HEK293T (cell line): ENCODE data around the gene PDE1A.
A peak's percentile ranks its signal among the peaks of the same experiment; 100 is the strongest.

Source experiments
- CTCF ChIA-PET: fragments of 350-600 bp; formaldehyde crosslinking; extraction: SDS; loops from one replicate; lab custom pipeline; 2021; ENCODE audit warnings: antibody characterized with exemption, inconsistent platforms; lab: Yijun Ruan, JAX
- POLR2A ChIA-PET: fragments of 350-600 bp; formaldehyde crosslinking; extraction: SDS; loops from one replicate; lab custom pipeline; 2020; ENCODE audit warnings: antibody characterized with exemption, inconsistent platforms; lab: Yijun Ruan, JAX
- DNase-seq: peaks from one replicate; pipeline ENCODE4 v3.0.0; 2012; ENCODE audit warnings: mixed read lengths; ENCODE audit errors: extremely low spot score
- ARNT ChIP-seq: fragments of 450-650 bp; IDR thresholded peaks from 2 replicates; pipeline ENCODE4 v1.6.1; 2017; ENCODE audit warnings: mild to moderate bottlenecking
- BHLHE40 ChIP-seq: fragments of 450-650 bp; IDR thresholded peaks from 2 replicates; pipeline ENCODE4 v1.6.1; 2016; ENCODE audit warnings: mild to moderate bottlenecking, moderate library complexity, borderline replicate concordance
- CTBP1 ChIP-seq: fragments of 450-650 bp; IDR thresholded peaks from 2 replicates; pipeline ENCODE4 v1.6.1; 2016; ENCODE audit warnings: borderline replicate concordance
- ELF4 ChIP-seq: fragments of 450-650 bp; IDR thresholded peaks from 2 replicates; pipeline ENCODE4 v1.6.1; 2017; ENCODE audit warnings: antibody characterized with exemption
- FOXA1 ChIP-seq: fragments of 450-650 bp; IDR thresholded peaks from 2 replicates; pipeline ENCODE4 v1.6.1; 2016; ENCODE audit warnings: mild to moderate bottlenecking
- FOXK2 ChIP-seq: fragments of 450-650 bp; IDR thresholded peaks from 2 replicates; pipeline ENCODE4 v1.6.1; 2016; ENCODE audit warnings: mild to moderate bottlenecking
- FOXM1 ChIP-seq: fragments of 450-650 bp; IDR thresholded peaks from 2 replicates; pipeline ENCODE4 v1.6.1; 2017; ENCODE audit warnings: mild to moderate bottlenecking, borderline replicate concordance
- HDGF ChIP-seq: fragments of 450-650 bp; IDR thresholded peaks from 2 replicates; pipeline ENCODE4 v1.6.1; 2017; ENCODE audit warnings: antibody characterized with exemption, borderline replicate concordance
- L3MBTL2 ChIP-seq: fragments of 450-650 bp; conservative IDR thresholded peaks from 2 replicates; pipeline ENCODE4 v1.6.1; 2016; ENCODE audit warnings: mild to moderate bottlenecking
- LEF1 ChIP-seq: fragments of 450-650 bp; IDR thresholded peaks from 2 replicates; pipeline ENCODE4 v1.6.1; 2017; ENCODE audit warnings: mild to moderate bottlenecking, borderline replicate concordance
- NFRKB ChIP-seq: fragments of 450-650 bp; IDR thresholded peaks from 2 replicates; pipeline ENCODE4 v1.6.1; 2016; ENCODE audit warnings: mild to moderate bottlenecking, moderate library complexity
- SP1 ChIP-seq: fragments of 450-650 bp; IDR thresholded peaks from 2 replicates; pipeline ENCODE4 v1.6.1; 2017
- SUZ12 ChIP-seq: fragments of 450-650 bp; IDR thresholded peaks from 2 replicates; pipeline ENCODE4 v1.6.1; 2016; ENCODE audit warnings: mild to moderate bottlenecking
- TARDBP ChIP-seq: fragments of 450-650 bp; IDR thresholded peaks from 2 replicates; pipeline ENCODE4 v1.6.1; 2016
- ZNF384 ChIP-seq: fragments of 450-650 bp; IDR thresholded peaks from 2 replicates; pipeline ENCODE4 v1.6.1; 2016
- TF ChIP-seq, protein P1 (sequence below): fragments of 450-650 bp; IDR thresholded peaks from 2 replicates; pipeline ENCODE4 v1.6.1; 2016

PDE1A gene

DNA sequence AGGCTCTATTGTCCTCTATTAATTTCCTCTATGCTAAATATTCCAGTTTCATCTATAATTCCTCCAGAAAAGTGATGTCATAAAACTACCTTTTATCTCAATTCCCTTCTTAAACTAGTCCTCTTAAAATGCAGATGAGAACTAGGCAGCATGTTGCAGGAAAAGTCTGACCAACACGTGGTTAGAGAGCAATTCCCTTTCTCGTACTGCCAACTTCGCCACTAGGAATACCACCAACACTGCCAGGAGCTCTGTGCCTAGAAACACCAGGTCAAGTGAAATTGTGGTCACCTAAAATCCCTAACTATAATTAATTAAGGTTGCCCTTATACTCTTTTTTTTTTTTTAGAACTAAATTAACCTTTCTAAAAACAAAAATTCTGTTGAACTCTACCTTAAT, 313.5 kb downstream of the PDE1A start:
- CTCF ChIA-PET = no interaction called here
- POLR2A ChIA-PET = no interaction called here
- TF ChIP-seq FOXA1 = no peak
- no peak for TF ChIP-seq CTBP1
- TF ChIP-seq TARDBP = no peak
- no peak for TF ChIP-seq SUZ12
- no peak for TF ChIP-seq HDGF
- TF ChIP-seq L3MBTL2 = no peak
- TF ChIP-seq ELF4 = no peak
- TF ChIP-seq FOXK2 = no peak
- TF ChIP-seq, protein P1, sequence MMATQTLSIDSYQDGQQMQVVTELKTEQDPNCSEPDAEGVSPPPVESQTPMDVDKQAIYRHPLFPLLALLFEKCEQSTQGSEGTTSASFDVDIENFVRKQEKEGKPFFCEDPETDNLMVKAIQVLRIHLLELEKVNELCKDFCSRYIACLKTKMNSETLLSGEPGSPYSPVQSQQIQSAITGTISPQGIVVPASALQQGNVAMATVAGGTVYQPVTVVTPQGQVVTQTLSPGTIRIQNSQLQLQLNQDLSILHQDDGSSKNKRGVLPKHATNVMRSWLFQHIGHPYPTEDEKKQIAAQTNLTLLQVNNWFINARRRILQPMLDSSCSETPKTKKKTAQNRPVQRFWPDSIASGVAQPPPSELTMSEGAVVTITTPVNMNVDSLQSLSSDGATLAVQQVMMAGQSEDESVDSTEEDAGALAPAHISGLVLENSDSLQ = no peak
- TF ChIP-seq ARNT = no peak
- TF ChIP-seq NFRKB = no peak
- no peak for TF ChIP-seq ZNF384
- TF ChIP-seq LEF1 = no peak
- DNase-seq = no peak

DNA sequence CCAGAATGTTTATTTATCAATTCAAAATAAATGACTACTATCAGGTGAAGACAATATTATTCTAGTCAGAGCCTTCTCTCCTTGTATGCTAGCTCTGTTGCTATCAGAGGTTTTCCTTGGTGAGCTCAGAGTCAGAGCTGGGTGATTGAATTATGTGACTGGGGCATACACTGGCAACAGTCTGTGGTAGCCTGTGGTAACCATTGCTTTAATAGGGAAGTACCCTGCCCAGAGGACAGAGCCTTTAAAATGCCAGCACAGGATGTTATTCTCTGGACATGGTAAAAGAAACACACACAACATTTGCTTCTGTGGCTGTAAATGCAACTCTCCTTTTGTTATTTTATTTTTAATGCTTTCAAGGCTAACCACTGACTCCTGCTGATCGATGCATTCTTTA, 316.5 kb downstream of the PDE1A start:
- no peak for TF ChIP-seq BHLHE40
- no peak for TF ChIP-seq SUZ12
- TF ChIP-seq ZNF384 = no peak
- no peak for TF ChIP-seq CTBP1
- TF ChIP-seq SP1 = no peak
- no peak for TF ChIP-seq FOXK2
- TF ChIP-seq LEF1 = no peak
- TF ChIP-seq L3MBTL2 = no peak
- no peak for TF ChIP-seq ARNT
- no peak for TF ChIP-seq TARDBP
- no peak for TF ChIP-seq FOXM1
- TF ChIP-seq FOXA1 = no peak
- TF ChIP-seq, protein P1 = no peak
- no peak for TF ChIP-seq ELF4
- no peak for TF ChIP-seq NFRKB
- no peak for TF ChIP-seq HDGF
- CTCF ChIA-PET = interaction anchor here (0.6 kb wide), 1 partner anchor 20 kb away, joined by 3 read pairs; no protein-coding TSS in a partner anchor
- POLR2A ChIA-PET = no interaction called here
- no peak for DNase-seq

DNA sequence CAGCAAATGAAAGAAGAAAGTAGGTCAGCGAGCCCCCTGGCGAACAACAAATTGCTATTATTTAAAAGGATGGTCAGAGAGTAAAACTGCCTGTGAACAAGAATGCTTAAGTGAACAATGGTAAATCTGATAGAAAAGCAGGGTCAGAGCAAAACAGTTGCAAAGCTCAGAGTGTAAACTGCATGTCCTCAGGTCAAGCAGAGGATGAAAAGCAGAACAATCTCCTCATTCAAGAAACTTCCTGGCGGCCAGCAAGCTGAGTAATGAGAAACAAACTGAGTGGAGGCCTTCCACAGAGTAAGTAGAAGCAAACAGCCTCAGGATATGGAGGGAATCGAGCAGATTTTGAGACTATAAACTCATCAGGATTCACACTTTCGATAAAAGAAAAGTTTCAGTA, 323.3 kb downstream of the PDE1A start:
- POLR2A ChIA-PET = no interaction called here

DNA sequence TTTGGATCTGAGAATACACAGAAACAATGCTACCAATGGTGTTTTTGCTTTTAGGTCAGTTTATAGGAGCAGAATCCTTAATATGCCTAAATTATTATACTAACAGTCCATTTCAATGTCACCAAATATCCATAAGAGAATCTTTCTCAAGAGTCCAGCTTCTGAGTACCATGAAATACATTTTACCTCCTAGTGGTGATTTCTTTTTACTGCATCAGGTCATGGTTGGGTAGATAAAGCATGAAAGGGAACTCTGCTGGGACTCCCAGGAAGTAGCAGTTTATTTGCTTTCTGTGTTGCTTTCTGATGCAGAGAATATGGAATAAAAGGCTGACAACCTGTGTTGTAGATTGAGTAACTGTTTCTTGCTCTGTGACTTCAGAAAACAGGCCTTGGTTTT, 325.6 kb downstream of the PDE1A start:
- DNase-seq = peak; percentile 12
- ChIA-PET POLR2A (no interaction called here), CTCF (no interaction called here)
- TF ChIP-seq FOXK2 (no peak), CTBP1 (no peak), BHLHE40 (no peak), LEF1 (no peak), ARNT (no peak), ELF4 (no peak), SUZ12 (no peak), TARDBP (no peak), HDGF (no peak), L3MBTL2 (no peak), NFRKB (no peak), ZNF384 (no peak), FOXA1 (no peak), FOXM1 (no peak), SP1 (no peak)
- TF ChIP-seq, protein P1 = no peak

More for the DNA sequence above, 323.3 kb downstream of the PDE1A start:
- CTCF ChIA-PET = no interaction called here
- no peak for DNase-seq
- TF ChIP-seq FOXM1 (no peak), LEF1 (no peak), ARNT (no peak), BHLHE40 (no peak), TARDBP (no peak), FOXA1 (no peak), HDGF (no peak), NFRKB (no peak), SUZ12 (no peak), ELF4 (no peak), SP1 (no peak), ZNF384 (no peak), L3MBTL2 (no peak), FOXK2 (no peak), CTBP1 (no peak)
- TF ChIP-seq, protein P1 = no peak

DNA sequence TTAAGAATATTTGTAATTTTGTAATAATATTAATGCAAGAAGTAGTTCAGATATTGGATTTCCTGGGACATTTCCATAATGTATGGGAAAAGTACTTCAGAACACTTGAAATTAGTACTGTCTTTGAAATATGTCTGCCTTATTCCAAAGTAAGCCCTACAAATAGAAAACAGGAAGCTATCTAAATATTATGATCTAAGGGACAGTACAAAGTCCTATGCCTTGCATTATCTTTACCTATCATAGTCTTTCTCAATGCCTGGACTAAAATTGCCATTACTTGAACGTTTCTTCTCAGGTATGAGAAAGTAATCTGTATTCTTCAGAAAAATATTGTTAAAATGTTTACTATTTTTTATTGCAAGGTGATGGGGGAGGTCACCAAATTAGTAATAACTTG, 328.2 kb downstream of the PDE1A start:
- DNase-seq = no peak
- POLR2A ChIA-PET = no interaction called here
- CTCF ChIA-PET = no interaction called here
- no peak for TF ChIP-seq TARDBP
- TF ChIP-seq SP1 = no peak
- TF ChIP-seq BHLHE40 = no peak
- TF ChIP-seq ARNT = no peak

DNA sequence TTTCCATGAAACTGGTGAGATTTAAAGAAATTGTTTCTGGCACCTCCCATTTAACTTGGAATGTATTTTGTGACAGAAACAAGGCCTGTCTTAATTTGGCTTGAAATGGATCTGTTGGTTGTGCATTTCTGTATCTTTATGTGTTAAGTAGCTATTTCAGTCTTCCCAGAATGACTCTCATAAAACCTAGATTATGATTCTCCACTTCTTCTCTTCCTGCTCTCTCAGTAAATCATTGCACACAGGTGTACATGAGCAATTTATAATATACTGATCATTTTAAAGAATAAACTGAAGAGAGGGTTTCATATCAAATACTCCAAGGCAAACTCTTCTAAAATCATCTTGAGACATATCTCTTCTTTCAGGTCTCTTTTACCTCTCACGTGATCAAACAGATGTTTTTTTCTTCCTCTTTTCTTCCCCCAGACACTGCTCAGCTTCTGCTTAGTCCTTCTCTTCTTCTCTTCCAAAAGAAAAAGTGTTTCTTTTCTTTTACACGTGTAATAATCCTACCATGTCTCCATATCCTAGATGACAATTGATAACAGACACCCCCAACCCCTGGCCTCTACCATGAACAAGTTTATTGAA, 329.2 kb downstream of the PDE1A start:
- DNase-seq = no peak
- TF ChIP-seq HDGF = no peak
- TF ChIP-seq ZNF384 = no peak
- TF ChIP-seq ARNT = no peak
- ChIA-PET CTCF (no interaction called here), POLR2A (no interaction called here)
